H1 (cell line): ENCODE measurements around the gene ZDHHC8. TPM values are rescaled to one million over a fixed set of nuclear protein-coding genes. Genes with fewer than 3 reads are reported as not detected.

ENCODE experiments used
- polyA plus RNA-seq, 7 experiments: library from polyadenylated mRNA; depleted of rRNA in 3 of 7; stranded (reverse) in 5 of 7; unstranded in 2 of 7; fragments of >200 nt in 5 of 7; fragments of 200-250 nt in 2 of 7; gene quantifications; 1 replicate in 5 of 7; 2 replicates in 1 of 7; 4 replicates in 1 of 7; pipeline versions ENCODE4 v1.2.1 to v1.2.3, GENCODE V29; 2011 to 2013; ENCODE audit warnings: missing spikeins in 2 of 7, mixed read lengths in 2 of 7
- total RNA-seq: library from RNA; stranded (reverse); fragmentation: NEBNext Ultra II Directional; extraction: Animal tissue kit (Norgen Biotek cat#: 25700); gene quantifications from 2 replicates; pipeline ENCODE4 v1.2.1, GENCODE V29; 2021
- TF ChIP-seq, protein P1 (sequence below): IDR thresholded peaks from 2 replicates; pipeline ENCODE4 v1.6.1; 2011; ENCODE audit warnings: low read depth, mild to moderate bottlenecking, low read length; ENCODE audit not compliant: insufficient read depth

ZDHHC8 gene
- total and polyA plus RNA-seq, 2 of the 8 experiments (the other 6 are each of a cell fraction or from before 2014, with no cell fraction given), result 18.6 to 65.6 TPM

GRCh38 chr22:20192972-20193760 lies 61.6 kb downstream of the ZDHHC8 start (continued):
- TF ChIP-seq, protein P1, sequence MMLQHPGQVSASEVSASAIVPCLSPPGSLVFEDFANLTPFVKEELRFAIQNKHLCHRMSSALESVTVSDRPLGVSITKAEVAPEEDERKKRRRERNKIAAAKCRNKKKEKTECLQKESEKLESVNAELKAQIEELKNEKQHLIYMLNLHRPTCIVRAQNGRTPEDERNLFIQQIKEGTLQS, result no peak
